Inferior parietal cortex (tissue), 1 donor: ENCODE data around the gene CEACAM16.
"Not testable (repeated sequence)": the region's sequence is repeated elsewhere in the genome, so short reads cannot be mapped to it uniquely, and the experiment has no call there.

Experiments used
- DNase-seq: peaks from one replicate; pipeline ENCODE4 v3.0.0-alpha.2; 2016; ENCODE audit errors: extremely low spot score

The CEACAM16 gene

DNA sequence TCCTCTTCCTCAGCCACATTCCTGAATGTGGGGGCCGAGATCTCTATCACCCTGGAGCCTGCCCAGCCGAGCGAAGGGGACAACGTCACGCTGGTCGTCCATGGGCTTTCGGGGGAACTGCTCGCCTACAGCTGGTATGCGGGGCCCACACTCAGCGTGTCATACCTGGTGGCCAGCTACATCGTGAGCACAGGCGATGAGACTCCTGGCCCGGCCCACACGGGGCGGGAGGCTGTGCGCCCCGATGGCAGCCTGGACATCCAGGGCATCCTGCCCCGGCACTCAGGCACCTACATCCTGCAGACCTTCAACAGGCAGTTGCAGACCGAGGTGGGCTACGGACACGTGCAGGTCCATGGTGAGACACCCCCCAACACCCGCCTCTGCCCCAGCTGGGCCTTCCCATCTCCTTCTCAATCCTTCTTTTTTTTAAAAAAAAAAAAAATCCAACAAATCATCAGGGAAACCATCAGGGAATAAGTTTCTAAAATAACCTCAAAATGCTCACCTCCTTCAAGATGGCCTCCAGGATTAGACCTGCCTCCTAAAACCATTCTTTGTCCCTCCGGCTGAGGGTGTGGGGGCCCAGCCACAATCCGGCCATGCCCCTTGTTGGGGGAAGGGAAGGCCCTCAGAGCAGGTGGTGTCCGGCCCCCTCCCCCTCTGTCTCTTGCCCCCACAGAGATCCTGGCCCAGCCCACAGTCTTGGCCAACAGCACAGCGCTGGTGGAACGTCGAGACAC, 4.6 kb downstream of the CEACAM16 start:
- no peak for DNase-seq

DNA sequence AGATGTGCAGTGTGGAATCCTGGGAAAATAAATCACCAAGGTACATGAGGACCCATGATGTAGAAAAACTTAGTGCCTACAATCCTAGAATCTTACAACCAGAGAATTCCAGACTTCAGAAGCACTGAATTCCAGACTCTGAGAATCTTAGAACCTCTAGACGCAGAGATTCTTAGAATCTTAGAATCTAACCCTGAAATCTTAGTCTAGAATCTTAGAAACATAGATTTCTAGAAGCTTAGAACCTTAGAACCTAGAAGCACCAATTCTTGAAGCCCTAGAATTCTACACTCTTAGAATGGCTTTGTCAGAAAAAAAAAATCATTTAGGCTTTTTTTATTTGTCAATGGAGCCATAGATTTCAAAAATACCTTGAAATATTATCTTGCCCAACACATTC, 6.0 kb downstream of the CEACAM16 start:
- DNase-seq: no peak

DNA sequence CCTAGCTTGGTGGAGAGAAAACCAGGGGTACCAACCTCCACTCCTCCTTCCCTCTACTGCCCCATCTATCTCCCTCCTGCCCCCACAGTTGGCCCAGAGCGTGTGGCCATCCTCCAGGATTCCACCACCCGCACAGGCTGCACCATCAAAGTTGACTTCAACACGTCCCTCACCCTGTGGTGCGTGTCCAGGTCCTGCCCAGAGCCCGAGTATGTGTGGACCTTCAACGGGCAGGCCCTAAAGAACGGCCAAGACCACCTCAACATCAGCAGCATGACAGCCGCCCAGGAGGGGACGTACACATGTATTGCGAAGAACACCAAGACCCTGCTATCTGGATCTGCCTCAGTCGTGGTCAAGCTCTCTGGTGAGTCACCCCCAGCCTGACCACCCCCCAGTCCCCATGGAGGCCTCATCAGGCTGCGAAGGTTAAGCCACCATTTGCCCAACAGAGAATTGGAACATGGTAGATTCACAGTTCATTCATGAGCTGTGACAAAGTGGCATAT, 6.6 kb downstream of the CEACAM16 start:
- DNase-seq: no peak

DNA sequence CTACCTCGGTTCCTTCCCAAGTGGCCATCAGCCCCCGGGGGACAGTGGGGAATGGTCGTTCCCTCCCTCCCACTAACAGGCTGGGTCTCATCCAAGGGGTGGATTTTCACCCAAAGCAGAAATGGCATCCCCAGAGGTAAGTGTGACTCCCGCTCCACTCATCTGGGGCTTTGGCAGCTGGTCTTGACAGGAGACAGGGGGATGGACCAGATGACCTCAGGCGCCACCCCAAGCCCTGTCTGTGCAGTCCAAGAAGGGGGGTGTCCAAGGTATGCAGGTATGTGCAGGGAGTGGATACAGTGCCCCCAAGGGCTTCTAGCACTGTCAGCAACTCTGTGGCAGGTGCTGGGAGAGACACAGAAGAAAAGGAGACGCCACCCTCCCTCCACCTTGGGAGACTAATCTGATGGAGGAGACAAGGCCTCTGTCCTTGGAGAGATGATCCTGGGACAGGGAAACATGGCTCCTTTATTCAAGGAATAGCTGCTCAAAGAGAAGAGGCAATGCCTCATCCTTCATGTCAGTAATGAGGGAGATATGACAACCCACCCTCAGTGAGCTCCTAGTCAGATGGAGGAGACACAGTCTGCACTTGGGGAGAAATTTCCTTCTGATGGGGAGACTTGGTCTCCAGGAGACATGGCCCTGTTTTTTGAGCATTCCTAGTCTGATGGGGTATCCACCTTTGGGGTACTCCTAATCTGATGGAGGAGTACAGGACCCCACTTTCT, 7.7 kb downstream of the CEACAM16 start:
- DNase-seq: no peak

DNA sequence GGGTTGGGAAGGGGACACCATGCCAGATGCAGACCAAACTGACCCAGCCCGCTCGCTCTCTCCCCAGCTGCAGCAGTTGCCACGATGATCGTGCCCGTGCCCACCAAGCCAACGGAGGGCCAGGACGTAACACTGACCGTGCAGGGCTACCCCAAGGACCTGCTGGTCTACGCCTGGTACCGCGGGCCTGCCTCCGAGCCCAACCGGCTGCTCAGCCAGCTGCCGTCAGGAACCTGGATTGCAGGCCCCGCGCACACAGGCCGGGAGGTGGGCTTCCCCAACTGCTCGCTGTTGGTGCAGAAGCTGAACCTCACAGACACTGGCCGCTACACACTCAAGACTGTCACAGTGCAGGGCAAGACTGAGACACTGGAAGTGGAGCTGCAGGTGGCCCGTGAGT, 8.8 kb downstream of the CEACAM16 start:
- no peak for DNase-seq

DNA sequence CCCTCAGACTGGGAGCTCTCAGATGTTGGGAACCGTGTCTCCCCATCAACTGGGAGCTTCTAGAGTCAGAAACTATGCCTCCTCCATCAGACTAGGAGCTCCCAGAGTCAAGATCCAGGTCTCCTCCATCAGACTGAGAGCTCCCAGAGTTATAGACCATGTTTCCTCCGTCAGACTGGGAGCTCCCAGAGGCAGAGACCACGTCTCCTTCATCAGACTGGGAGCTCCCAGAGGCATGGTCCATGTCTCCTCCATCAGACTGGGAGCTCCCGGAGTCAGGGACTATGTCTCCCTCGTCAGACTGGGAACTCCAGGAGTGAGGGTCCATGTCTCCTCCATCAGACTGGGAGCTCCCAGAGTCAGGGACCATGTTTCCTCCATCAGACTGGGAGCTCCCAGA, 10.0 kb downstream of the CEACAM16 start:
- no peak for DNase-seq

DNA sequence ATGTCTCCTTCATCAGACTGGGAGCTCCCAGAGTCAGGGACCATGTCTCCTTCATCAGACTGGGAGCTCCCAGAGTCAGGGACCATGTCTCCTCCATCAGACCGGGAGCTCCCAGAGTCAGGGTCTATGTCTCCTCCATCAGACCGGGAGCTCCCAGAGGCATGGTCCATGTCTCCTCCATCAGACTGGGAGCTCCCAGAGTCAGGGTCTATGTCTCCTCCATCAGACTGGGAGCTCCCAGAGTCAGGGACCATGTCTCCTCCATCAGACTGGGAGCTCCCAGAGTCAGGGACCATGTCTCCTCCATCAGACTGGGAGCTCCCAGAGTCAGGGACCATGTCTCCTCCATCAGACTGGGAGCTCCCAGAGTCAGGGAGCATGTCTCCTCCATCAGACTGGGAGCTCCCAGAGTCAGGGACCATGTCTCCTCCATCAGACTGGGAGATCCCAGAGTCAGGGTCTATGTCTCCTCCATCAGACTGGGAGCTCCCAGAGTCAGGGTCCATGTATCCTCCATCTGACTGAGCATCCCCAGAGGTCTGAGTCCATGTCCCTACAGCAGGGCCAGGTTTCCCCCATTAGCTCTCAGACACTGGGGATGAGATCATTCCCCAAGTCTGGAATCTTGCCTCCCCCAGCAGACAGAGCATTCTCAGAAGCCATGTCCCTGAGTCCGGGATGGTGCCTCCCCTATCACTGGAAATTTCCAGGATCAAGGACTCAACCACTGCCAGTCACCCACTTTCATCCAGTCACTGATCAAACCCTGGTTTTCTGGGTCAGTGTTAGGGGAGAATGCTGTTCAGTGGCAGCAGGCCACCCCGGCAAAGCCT, 10.7 kb downstream of the CEACAM16 start:
- not testable (repeated sequence) for DNase-seq

DNA sequence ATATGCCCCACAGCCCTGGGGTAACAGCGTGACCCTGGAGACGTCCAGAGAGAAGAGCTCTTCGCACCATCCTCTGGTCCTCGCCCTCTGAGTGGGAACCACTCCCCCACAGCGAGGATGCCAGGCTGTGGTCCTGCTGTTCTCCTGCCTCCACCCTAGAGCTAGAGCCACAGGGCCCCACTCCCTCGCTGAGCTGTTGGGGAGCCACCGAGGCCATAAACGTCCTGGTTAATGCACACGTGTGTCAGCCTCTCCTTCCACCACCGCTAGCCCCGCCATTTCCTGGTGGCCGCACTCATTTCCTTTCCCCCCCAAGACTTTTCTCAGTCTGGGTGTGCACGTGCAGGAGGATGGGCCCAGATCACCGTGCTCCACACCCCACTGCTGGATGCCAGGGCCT, 11.5 kb downstream of the CEACAM16 start:
- no peak for DNase-seq

DNA sequence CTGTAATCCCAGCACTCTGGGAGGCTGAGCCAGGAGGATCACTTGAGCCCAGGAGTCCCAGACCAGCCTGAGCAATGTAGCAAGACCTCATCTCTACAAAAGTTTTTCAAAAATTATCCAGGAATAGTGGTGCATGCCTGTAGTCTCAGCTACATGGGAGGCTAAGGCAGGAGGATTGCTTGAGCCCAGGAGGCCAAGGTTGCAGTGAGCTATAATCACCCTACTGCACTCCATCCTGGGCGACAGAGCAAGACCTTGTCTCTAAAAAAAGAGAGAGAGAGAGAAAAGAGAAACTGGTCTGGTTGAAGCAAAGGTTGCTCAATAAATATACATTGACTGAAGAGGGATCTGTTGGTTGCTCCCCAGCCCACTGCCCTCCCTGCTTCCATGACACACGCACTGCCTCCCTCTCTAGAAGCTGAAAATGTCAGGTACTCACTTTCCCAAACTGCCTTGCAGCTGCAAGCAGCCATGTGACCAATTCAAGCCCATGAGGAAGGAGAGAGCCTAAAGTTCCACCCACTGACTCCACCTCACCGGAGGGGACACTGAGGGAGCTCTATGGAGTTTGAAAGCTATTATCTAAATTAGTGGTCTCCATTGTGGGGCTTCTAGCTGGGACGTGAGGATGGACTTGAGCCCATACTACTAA, 14.0 kb downstream of the CEACAM16 start:
- DNase-seq: no peak

DNA sequence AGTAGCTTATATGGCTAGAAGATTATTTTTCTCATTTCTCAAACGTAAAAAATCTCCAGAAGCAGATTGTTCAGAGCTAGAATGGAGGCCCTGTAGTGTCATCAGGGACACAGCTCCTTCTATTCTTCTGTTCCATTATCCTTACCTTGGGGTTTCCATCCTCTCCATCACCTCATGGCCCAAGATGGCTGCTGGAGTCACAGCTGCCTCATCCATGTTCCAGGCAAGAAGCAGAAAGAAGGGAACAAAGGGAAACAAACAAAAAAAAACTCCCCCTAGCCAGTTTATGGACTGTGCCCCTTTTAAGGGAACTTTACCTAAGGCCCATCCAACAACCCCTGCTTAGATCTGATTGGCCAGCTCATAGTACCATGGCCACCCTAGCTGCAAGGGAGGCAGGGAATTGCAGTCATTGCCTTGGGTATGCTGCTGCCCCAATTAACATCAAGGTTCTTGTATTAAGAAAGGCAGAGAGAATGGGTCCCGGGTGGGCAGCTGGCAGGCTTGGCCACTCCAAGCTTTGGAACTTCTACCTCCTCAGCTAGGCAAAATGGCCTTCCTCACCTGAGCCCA, 15.7 kb downstream of the CEACAM16 start:
- DNase-seq: no peak

DNA sequence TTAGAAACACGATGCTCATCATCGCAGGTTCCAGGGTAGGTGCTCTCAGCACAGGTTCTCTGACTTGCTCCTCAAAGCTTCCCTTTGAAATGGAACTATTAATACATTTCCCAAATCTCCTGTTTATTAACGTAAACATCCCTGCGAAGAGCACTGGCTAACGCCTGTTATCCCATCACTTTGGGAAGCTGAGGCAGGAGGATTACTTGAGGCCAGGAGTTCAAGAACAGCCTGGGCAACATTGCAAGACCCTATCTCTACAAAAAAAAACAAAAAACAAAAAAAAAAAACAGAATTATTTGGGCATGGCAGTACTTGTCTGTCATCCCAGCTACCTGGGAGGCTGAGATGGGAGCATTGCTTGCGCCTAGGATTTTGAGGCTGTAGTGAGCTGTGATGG, 18.7 kb downstream of the CEACAM16 start:
- DNase-seq: no peak

DNA sequence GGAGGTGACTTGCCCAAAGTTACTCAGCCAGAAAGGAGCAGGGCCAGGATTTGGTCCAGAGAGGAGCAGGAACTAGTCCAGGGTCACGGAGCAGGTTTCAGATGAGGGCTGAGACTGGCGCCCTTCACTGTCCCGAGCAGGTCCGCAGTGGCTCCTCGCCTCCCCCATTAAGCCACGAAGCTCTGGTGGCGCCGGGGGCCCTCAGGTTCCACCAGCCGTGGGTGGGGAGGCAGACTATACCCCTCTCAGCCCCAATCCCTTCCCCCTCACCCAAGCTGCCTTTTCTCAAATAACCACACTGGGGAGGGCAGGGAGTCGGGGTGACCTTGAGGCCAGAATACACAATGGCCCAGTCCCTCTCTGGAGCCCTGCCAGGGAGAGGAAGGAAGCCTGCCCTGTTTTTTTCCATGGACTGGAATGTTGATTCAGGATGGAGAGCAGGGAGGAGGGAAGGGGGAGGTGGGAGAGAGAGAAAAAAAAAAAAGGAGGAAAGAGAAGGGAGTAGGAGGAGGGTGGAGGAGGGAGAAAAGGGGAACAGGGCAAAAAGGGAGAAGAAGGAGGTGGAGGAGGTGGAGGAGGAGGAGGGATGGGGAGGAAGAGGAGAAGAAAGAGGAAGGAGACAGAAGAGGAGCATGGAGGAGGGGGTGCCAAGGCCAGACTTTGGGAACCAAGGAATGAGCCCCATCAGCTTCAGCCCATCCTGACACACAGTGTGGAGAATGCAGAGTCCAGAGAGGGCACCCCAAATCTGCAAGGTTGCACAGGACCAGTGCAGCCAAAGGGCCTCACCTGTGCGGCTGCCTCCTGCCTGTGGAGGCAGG, 19.7 kb downstream of the CEACAM16 start:
- DNase-seq: peak; percentile 13

DNA sequence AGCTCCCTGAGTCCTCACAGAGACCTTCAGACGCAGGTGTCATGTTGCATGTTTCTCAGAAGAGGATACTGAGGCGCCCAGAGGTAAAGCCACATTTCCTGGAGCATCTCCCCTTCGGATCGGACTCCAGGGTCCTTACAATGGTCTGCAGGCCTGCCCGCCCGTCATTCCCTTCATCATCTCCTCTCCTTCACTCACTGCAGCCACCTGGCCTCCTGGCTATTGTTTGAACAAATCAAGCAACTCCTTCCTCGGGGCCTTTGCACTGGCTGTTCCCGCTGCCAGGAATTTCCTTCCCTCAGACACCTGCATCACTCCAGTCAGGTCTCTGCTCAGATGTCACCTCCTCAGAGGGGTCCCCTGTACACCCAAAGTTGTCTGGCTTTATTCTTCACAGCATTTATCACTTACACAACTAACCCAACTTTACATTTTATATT, 20.3 kb downstream of the CEACAM16 start:
- DNase-seq: no peak

DNA sequence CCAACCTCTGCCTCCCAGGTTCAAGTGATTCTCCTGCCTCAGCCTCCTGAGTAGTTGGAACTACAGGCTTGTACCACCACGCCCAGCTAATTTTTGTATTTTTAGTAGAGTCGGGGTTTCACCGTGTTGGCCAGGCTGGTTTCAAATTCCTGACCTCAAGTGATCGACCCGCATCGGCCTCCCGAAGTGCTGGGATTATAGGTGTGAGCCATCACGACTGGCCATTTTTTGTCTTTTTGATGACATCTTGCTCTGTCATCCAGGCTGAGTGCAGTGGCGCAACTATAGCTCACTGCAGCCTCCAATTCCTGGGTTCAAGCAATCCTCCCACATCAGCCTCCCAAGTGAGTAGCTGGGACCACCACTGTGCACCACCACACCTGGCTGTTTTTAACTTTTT, 21.4 kb downstream of the CEACAM16 start:
- DNase-seq: not testable (repeated sequence)

DNA sequence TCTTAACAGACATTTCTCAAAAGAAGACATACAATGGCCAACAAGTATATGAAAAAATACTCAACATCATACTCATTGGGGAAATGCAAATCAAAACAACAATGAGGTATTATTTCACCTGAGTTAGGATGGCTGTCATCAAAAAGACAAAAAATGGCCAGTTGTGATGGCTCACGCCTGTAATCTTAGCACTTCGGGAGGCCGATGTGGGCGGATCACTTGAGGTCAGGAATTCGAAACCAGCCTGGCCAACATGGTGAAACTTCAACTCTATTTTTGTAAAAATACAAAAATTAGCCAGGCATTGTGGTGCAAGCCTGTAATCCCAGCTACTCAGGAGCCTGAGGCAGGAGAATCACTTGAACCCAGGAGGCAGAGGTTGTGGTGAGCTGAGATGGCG, 22.0 kb downstream of the CEACAM16 start:
- DNase-seq: no peak

DNA sequence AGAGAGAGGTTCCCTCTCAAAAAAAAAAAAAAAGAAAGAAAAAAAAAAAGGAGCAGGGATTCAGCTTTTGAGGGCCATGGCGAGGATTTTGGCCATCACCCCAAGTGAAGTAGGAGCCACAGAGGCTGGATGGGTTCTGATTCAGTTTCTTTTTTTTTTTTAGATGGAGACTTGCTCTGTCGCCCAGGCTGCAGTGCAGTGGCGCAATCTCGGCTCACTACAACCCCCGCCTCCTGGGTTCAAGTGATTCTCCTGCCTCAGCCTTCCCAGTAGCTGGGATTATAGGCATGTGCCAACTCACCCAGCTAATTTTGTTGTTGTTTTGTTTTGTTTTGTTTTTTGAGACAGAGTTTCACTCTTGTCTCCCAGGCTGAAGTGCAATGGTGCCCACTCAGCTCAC, 22.4 kb downstream of the CEACAM16 start:
- DNase-seq: not testable (repeated sequence)

DNA sequence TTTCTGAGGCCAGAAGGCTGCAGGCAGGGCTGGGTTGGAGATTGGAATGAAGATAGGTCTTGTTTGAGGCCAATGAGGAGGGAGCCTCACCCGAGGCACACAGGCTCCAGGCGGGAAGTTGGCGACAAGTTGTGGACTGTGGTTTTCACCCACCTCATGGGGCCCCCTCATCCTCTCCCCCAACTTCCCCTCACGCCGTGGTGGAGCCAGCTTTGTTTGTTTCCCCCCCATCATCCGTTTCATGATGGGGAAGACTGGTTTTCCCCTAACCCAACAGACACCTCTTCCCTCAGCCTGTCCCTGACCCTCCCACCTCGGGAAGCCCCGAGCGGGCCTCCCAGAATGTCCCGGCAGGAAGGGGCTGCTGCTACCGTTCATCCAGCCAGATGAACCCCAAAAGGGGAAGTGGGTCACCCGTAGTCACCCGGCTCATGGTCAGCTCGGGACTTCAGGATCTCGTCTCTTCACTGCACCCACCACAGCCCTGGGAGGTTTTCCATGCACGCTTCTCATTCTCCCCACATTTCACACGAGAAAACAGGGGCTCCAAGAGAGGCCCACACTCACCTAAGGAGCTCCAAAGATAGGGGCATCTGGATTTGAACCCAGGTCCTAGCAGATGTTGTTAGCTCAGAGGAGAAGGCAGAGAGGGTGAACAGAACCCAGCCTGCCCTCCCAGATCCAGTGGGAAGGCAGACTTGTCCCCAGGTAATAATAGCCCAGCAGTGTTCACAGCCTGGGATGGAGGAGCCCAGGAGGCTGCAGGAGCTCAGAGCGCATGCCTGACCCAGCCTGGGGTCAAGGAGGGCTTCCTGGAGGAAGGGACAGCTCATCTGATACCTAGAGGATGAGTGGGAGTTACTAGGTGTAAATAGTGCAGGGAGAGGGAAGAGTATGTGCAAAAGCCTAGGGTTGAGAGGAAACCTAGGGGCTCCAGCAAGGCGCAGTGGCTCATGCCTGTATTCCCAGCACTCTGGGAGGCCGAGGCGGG, 23.5 kb downstream of the CEACAM16 start:
- no peak for DNase-seq

DNA sequence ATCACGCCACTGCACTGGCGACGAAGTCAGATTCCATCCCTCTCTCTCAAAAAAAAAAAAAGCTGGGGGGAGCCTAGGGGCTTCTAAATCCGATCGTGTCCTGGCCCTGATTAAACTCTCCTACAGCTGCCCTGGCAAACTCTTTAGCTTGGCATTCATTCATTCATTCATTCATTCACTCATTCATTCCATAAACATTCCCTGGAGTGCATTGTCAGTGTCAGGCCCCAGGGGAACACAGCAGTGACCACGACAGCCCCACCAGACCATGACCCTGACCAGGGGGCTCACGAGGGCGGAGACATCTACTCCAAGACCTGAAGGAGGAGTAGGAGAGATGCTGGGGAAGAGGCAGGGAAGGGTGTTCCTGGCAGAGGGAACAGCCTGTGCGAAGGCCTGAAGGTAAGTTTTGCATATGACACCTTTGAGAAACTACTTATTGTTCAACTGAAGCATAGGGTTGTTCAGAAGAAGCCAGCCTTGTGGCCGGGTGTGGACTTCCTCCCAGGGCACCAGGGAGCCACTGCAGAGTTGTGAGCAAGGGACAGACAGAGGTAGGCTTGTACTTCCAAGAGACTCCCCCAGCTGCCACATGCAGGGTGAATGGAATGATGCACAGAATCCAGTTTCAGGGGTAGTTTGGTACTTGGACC, 24.5 kb downstream of the CEACAM16 start:
- DNase-seq: no peak

DNA sequence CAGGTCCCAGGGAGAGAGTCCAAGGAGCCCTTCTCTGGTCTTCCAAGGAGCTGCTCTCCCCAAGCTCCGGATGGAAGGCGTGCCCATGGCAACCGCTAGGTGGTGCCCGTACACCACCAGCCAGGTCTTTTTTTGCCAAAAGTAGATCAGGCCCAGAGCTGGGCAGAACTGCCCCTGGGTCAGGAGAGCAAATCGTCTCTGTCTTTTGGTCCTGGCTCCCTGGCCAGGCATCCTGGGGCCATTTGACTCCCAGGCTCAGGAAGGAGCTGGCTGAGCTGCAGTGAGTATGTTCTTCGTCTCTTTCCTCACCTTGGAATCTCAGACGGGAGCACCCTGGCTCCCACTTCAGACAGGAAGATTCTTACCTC, 25.0 kb downstream of the CEACAM16 start:
- peak; percentile 77 for DNase-seq
